Measurements from ENCODE around the gene IFIT1B. TPM values are rescaled to one million over a fixed set of nuclear protein-coding genes. Genes with fewer than 3 reads are reported as not detected.
A peak's percentile ranks its signal among the peaks of the same experiment; 100 is the strongest.

Gene IFIT1B
- total and polyA plus RNA-seq, 9 of the 15 experiments (the other 6 are each of a cell fraction or from before 2014, with no cell fraction given), result not detected

DNA sequence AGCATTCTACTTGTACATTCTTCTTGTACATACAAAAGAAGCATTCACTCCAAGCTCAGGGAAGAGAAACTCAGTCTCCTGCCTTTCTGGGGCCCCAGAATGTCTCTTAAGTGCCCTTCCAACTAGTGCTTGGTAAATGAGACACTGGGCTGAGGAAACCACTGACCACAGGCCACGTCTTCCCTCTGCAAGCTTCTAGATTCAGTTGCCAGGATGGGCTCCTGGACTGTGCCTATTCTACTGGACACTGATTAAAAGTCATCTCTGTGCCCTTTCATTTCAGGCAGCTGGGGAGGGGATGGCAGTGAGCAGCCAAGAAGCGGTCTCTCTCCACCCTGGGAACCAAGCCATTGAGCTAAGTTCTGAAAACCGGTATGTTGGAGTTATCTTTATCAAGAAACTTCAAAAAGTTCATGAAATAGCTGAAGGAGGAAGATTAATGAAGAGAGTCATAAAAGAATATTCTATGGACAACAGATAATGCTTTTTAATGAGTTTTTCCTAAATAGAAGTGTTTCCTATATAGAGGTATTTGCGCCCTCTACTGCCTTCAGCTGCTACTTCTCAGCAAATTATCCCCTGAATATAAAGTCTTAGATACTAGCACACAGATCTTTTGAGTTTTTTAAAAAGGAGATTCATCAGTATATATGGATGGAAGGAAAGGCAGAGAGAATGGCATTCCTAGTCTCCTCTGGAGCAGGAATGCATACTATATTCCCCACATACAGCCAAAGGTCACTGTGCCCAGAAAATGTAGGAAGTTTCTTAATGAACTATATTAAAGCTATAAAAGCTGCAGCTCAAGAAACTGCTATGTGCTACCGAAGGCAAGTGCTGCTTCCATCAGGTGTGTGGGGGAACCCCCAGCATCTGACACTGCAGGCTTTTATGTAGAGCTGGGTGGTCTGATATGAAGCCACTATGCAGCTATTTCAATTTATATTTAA is 8.4 kb upstream of the IFIT1B start:
- Histone ChIP-seq H3K27ac (ENCODE audit: extremely low read depth, low read depth, low read length) (no peak overlapping the region), H3K36me3 (ENCODE audit: control insufficient read depth, insufficient read depth, low read length) (no peaks in the 10 kb centered on the region), H2AFZ (ENCODE audit: low read depth, low read length) (no peak overlapping the region), H4K20me1 (replicated peaks; ENCODE audit: control insufficient read depth, insufficient read depth, low read length) (no peaks in the 10 kb centered on the region), H3K9me3 (replicated peaks; ENCODE audit: control insufficient read depth, insufficient read depth, low read depth, low read length) (no peaks in the 10 kb centered on the region), H3K4me1 (replicated peaks in 1 of 2; ENCODE audit: control insufficient read depth in 2 of 2, insufficient read depth in 2 of 2, low read length in 2 of 2) (peaks cover 0 to 21% of the 10 kb centered on the region in 2 experiments; a peak in 2 of 5 replicates), H3K9ac (ENCODE audit: insufficient read depth in 1 of 2, low read depth in 2 of 2, low read length in 2 of 2) (no peak overlapping the region), H3K9me1 (ENCODE audit: control insufficient read depth, insufficient read depth, low read length) (no peaks in the 10 kb centered on the region), H3K27me3 (ENCODE audit: control insufficient read depth in 2 of 2, insufficient read depth in 2 of 2, low read length in 2 of 2) (no peaks in the 10 kb centered on the region), H3K4me3 (no peak overlapping the region), H3K4me2 (ENCODE audit: insufficient read depth, low read length) (no peak overlapping the region), H3K79me2 (ENCODE audit: control insufficient read depth, insufficient read depth, low read length) (no peaks in the 10 kb centered on the region)
- in situ Hi-C loops (cut with MboI) (no loop called here), intact Hi-C loops (cut with micrococcal nuclease) (no loop called here)
- BruUV-seq (replicated peaks), result no TSS peak
- peak; percentile 67; the same call in 2 of the 3 replicates for ATAC-seq
- 45% methylated on average over 4 of the region's 5 CpGs for WGBS (ENCODE audit: insufficient coverage, low coverage, missing lambda C conversion rate)
- ChIA-PET POLR2A (interaction anchor here (0.5 to 0.7 kb wide), 3 partner anchors 14 to 1663 kb away, joined by 3 read pairs; no protein-coding TSS in a partner anchor), CTCF (ENCODE audit: low intra/inter-chr PET ratio) (no interaction called here)
- no peak for DNase-seq (ENCODE audit: extremely low read depth in 1 of 4, low spot score in 3 of 4)
- FAIRE-seq, result no peak
- no peak for TF ChIP-seq ZNF584 (CRISPR knock-in tag; IDR thresholded peaks at IDR 0.05; ENCODE audit: low read depth)
- TF ChIP-seq RAD21 (CRISPR knock-in tag; conservative IDR thresholded peaks at IDR 0.05 in 1 of 2, IDR thresholded peaks at IDR 0.05 in 1 of 2), result peak; percentile 55 to 73
- no peak for TF ChIP-seq ZKSCAN1 (IDR thresholded peaks at IDR 0.05; ENCODE audit: low read depth, low read length)
- no peak for TF ChIP-seq SMAD2 (IDR thresholded peaks at IDR 0.05; ENCODE audit: low read depth, low read length)
- TF ChIP-seq, protein P1, sequence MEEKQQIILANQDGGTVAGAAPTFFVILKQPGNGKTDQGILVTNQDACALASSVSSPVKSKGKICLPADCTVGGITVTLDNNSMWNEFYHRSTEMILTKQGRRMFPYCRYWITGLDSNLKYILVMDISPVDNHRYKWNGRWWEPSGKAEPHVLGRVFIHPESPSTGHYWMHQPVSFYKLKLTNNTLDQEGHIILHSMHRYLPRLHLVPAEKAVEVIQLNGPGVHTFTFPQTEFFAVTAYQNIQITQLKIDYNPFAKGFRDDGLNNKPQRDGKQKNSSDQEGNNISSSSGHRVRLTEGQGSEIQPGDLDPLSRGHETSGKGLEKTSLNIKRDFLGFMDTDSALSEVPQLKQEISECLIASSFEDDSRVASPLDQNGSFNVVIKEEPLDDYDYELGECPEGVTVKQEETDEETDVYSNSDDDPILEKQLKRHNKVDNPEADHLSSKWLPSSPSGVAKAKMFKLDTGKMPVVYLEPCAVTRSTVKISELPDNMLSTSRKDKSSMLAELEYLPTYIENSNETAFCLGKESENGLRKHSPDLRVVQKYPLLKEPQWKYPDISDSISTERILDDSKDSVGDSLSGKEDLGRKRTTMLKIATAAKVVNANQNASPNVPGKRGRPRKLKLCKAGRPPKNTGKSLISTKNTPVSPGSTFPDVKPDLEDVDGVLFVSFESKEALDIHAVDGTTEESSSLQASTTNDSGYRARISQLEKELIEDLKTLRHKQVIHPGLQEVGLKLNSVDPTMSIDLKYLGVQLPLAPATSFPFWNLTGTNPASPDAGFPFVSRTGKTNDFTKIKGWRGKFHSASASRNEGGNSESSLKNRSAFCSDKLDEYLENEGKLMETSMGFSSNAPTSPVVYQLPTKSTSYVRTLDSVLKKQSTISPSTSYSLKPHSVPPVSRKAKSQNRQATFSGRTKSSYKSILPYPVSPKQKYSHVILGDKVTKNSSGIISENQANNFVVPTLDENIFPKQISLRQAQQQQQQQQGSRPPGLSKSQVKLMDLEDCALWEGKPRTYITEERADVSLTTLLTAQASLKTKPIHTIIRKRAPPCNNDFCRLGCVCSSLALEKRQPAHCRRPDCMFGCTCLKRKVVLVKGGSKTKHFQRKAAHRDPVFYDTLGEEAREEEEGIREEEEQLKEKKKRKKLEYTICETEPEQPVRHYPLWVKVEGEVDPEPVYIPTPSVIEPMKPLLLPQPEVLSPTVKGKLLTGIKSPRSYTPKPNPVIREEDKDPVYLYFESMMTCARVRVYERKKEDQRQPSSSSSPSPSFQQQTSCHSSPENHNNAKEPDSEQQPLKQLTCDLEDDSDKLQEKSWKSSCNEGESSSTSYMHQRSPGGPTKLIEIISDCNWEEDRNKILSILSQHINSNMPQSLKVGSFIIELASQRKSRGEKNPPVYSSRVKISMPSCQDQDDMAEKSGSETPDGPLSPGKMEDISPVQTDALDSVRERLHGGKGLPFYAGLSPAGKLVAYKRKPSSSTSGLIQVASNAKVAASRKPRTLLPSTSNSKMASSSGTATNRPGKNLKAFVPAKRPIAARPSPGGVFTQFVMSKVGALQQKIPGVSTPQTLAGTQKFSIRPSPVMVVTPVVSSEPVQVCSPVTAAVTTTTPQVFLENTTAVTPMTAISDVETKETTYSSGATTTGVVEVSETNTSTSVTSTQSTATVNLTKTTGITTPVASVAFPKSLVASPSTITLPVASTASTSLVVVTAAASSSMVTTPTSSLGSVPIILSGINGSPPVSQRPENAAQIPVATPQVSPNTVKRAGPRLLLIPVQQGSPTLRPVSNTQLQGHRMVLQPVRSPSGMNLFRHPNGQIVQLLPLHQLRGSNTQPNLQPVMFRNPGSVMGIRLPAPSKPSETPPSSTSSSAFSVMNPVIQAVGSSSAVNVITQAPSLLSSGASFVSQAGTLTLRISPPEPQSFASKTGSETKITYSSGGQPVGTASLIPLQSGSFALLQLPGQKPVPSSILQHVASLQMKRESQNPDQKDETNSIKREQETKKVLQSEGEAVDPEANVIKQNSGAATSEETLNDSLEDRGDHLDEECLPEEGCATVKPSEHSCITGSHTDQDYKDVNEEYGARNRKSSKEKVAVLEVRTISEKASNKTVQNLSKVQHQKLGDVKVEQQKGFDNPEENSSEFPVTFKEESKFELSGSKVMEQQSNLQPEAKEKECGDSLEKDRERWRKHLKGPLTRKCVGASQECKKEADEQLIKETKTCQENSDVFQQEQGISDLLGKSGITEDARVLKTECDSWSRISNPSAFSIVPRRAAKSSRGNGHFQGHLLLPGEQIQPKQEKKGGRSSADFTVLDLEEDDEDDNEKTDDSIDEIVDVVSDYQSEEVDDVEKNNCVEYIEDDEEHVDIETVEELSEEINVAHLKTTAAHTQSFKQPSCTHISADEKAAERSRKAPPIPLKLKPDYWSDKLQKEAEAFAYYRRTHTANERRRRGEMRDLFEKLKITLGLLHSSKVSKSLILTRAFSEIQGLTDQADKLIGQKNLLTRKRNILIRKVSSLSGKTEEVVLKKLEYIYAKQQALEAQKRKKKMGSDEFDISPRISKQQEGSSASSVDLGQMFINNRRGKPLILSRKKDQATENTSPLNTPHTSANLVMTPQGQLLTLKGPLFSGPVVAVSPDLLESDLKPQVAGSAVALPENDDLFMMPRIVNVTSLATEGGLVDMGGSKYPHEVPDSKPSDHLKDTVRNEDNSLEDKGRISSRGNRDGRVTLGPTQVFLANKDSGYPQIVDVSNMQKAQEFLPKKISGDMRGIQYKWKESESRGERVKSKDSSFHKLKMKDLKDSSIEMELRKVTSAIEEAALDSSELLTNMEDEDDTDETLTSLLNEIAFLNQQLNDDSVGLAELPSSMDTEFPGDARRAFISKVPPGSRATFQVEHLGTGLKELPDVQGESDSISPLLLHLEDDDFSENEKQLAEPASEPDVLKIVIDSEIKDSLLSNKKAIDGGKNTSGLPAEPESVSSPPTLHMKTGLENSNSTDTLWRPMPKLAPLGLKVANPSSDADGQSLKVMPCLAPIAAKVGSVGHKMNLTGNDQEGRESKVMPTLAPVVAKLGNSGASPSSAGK (IDR thresholded peaks at IDR 0.05), result no peak
- TF ChIP-seq, protein P2, sequence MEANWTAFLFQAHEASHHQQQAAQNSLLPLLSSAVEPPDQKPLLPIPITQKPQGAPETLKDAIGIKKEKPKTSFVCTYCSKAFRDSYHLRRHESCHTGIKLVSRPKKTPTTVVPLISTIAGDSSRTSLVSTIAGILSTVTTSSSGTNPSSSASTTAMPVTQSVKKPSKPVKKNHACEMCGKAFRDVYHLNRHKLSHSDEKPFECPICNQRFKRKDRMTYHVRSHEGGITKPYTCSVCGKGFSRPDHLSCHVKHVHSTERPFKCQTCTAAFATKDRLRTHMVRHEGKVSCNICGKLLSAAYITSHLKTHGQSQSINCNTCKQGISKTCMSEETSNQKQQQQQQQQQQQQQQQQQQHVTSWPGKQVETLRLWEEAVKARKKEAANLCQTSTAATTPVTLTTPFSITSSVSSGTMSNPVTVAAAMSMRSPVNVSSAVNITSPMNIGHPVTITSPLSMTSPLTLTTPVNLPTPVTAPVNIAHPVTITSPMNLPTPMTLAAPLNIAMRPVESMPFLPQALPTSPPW (CRISPR knock-in tag; IDR thresholded peaks at IDR 0.05), result no peak

Measured in K562 (cell line).